Neural cell (in vitro differentiated cells): ENCODE data around the gene RAB33B.

ENCODE experiments used
- EZH2 ChIP-seq: fragments of 200-600, 300-800 bp; shearing (Covaris generic), sonication (generic); IDR thresholded peaks from 2 replicates; pipeline ENCODE4 v1.6.1; 2014; ENCODE audit warnings: antibody characterized with exemption, low read length, borderline replicate concordance, mild to moderate bottlenecking; ENCODE audit not compliant: insufficient read depth, poor library complexity, severe bottlenecking
- MXI1 ChIP-seq: fragments of 450-650 bp; conservative IDR thresholded peaks from 2 replicates; pipeline ENCODE4 v1.6.1; 2014; ENCODE audit warnings: antibody characterized with exemption, mild to moderate bottlenecking; ENCODE audit not compliant: poor library complexity, severe bottlenecking
- POLR2AphosphoS5 ChIP-seq: IDR thresholded peaks from 2 replicates; pipeline ENCODE4 v1.6.1; 2012
- SMC3 ChIP-seq: fragments of 450-650 bp; conservative IDR thresholded peaks from 2 replicates; pipeline ENCODE4 v1.6.1; 2014; ENCODE audit warnings: antibody characterized with exemption, mild to moderate bottlenecking, moderate library complexity; ENCODE audit not compliant: poor library complexity

GRCh38 chr4:139515531-139515958 is 61.6 kb downstream of the RAB33B start:
- TF ChIP-seq POLR2AphosphoS5 (peak; percentile 43), SMC3 (no peak), EZH2 (no peak), MXI1 (no peak)
